HepG2 (cell line): Measurements from ENCODE around the gene CBL. TPM values are rescaled to one million over a fixed set of nuclear protein-coding genes. Genes with fewer than 3 reads are reported as not detected.

Experiments used
- AHR ChIP-seq: IDR thresholded peaks from 2 replicates; pipeline ENCODE4 v1.6.1; 2018; ENCODE audit warnings: missing genetic modification reagents, missing compliant biosample characterization
- DPF2 ChIP-seq: sonication (generic); formaldehyde crosslinking; IDR thresholded peaks from 2 replicates; pipeline ENCODE4 v1.4.0; 2020; ENCODE audit warnings: mild to moderate bottlenecking, low read depth, missing genetic modification reagents, borderline replicate concordance
- ELF1 ChIP-seq: sonication (generic); formaldehyde crosslinking; IDR thresholded peaks from 2 replicates; pipeline ENCODE4 v1.4.0; 2020; ENCODE audit warnings: missing genetic modification reagents
- JUND ChIP-seq: sonication (generic); formaldehyde crosslinking; IDR thresholded peaks from 2 replicates; pipeline ENCODE4 v1.8.0; 2022; ENCODE audit warnings: mild to moderate bottlenecking, missing genetic modification reagents
- KAT7 ChIP-seq: IDR thresholded peaks from 2 replicates; pipeline ENCODE4 v1.6.1; 2018; ENCODE audit warnings: borderline replicate concordance, missing compliant biosample characterization
- KDM3A ChIP-seq: IDR thresholded peaks from 2 replicates; pipeline ENCODE4 v1.6.1; 2018; ENCODE audit warnings: low read depth, missing compliant biosample characterization
- MAFK ChIP-seq, 2 experiments: IDR thresholded peaks in 1 of 2; conservative IDR thresholded peaks in 1 of 2; 2 replicates each; pipeline ENCODE4 v1.6.1; 2011; ENCODE audit warnings: improper control_type of control experiment in 2 of 2, low read length in 2 of 2
- NRL ChIP-seq: sonication (generic); formaldehyde crosslinking; IDR thresholded peaks from 2 replicates; pipeline ENCODE4 v1.5.0; 2020; ENCODE audit warnings: missing genetic modification reagents, mild to moderate bottlenecking, moderate library complexity, borderline replicate concordance
- POLR2A ChIP-seq, 2 experiments: IDR thresholded peaks; 2 replicates each; pipeline ENCODE4 v1.6.1; 2011; ENCODE audit warnings: low read depth in 2 of 2, low read length in 2 of 2, mild to moderate bottlenecking in 1 of 2, moderate library complexity in 1 of 2; ENCODE audit not compliant: insufficient read depth in 1 of 2
- SUZ12 ChIP-seq: fragments of 150-350 bp; IDR thresholded peaks from 2 replicates; pipeline ENCODE4 v1.6.1; 2014; ENCODE audit warnings: low read depth, low read length
- TBP ChIP-seq: sonication (generic); formaldehyde crosslinking; IDR thresholded peaks from 2 replicates; pipeline ENCODE4 v1.5.0; 2020; ENCODE audit warnings: missing genetic modification reagents
- TCF7L2 ChIP-seq: IDR thresholded peaks from 2 replicates; pipeline ENCODE4 v1.6.1; 2011; ENCODE audit warnings: mild to moderate bottlenecking, low read depth, low read length, moderate library complexity
- ZNF138 ChIP-seq: sonication (generic); formaldehyde crosslinking; IDR thresholded peaks from 2 replicates; pipeline ENCODE4 v1.5.0; 2020; ENCODE audit warnings: mild to moderate bottlenecking, low read depth, missing genetic modification reagents
- ZNF17 ChIP-seq: sonication (generic); formaldehyde crosslinking; IDR thresholded peaks from 2 replicates; pipeline ENCODE4 v1.5.0; 2020; ENCODE audit warnings: mild to moderate bottlenecking, missing genetic modification reagents
- ZNF20 ChIP-seq: sonication (generic); formaldehyde crosslinking; IDR thresholded peaks from 2 replicates; pipeline ENCODE4 v1.4.0; 2020; ENCODE audit warnings: mild to moderate bottlenecking, moderate library complexity, missing genetic modification reagents
- ZNF451 ChIP-seq: sonication (generic); formaldehyde crosslinking; IDR thresholded peaks from 2 replicates; pipeline ENCODE4 v1.5.0; 2020; ENCODE audit warnings: mild to moderate bottlenecking, missing genetic modification reagents
- polyA plus RNA-seq, 8 experiments: library from polyadenylated mRNA; depleted of rRNA in 3 of 8; stranded (reverse) in 7 of 8; unstranded in 1 of 8; fragments of >200 nt; fragmentation: Illumina TruSeq in 4 of 8; extraction: Trizol in 4 of 8; gene quantifications; 2 replicates each; pipeline versions ENCODE4 v1.2.1 to v1.2.3, GENCODE V29; 2011 to 2016; ENCODE audit warnings: low read depth in 4 of 8, missing spikeins in 1 of 8, mixed read lengths in 1 of 8; ENCODE audit not compliant: insufficient read depth in 1 of 8
- total RNA-seq, 5 experiments: library from RNA; depleted of rRNA; stranded (reverse); fragments of >200 nt; fragmentation: Illumina TruSeq; extraction: Trizol; gene quantifications; 2 replicates each; pipeline ENCODE4 v1.2.3, GENCODE V29; 2016; ENCODE audit warnings: low read depth in 1 of 5
- TF ChIP-seq, protein P1 (sequence below): sonication (generic); formaldehyde crosslinking; IDR thresholded peaks from 2 replicates; pipeline ENCODE4 v1.4.0; 2020; ENCODE audit warnings: missing genetic modification reagents, mild to moderate bottlenecking, borderline replicate concordance
- TF ChIP-seq, protein P2 (sequence below): sonication (generic); formaldehyde crosslinking; IDR thresholded peaks from 2 replicates; pipeline ENCODE4 v1.4.0; 2020; ENCODE audit warnings: missing genetic modification reagents
- TF ChIP-seq, protein P3 (sequence below): IDR thresholded peaks from 2 replicates; pipeline ENCODE4 v1.6.1; 2016; ENCODE audit warnings: missing biosample characterization, missing genetic modification reagents, low read depth
- TF ChIP-seq, protein P4 (sequence below): sonication (generic); formaldehyde crosslinking; IDR thresholded peaks from 2 replicates; pipeline ENCODE4 v1.5.0; 2020; ENCODE audit warnings: missing genetic modification reagents
- TF ChIP-seq, protein P5 (sequence below): sonication (generic); formaldehyde crosslinking; IDR thresholded peaks from 2 replicates; pipeline ENCODE4 v1.4.0; 2020; ENCODE audit warnings: missing genetic modification reagents
- TF ChIP-seq, protein P6 (sequence below): sonication (generic); formaldehyde crosslinking; IDR thresholded peaks from 2 replicates; pipeline ENCODE4 v1.4.0; 2020; ENCODE audit warnings: mild to moderate bottlenecking, missing genetic modification reagents

CBL gene
- total and polyA plus RNA-seq, 2 of the 13 experiments (the other 11 are each of a cell fraction or from before 2014, with no cell fraction given), result 6.6 to 7.4 TPM

DNA sequence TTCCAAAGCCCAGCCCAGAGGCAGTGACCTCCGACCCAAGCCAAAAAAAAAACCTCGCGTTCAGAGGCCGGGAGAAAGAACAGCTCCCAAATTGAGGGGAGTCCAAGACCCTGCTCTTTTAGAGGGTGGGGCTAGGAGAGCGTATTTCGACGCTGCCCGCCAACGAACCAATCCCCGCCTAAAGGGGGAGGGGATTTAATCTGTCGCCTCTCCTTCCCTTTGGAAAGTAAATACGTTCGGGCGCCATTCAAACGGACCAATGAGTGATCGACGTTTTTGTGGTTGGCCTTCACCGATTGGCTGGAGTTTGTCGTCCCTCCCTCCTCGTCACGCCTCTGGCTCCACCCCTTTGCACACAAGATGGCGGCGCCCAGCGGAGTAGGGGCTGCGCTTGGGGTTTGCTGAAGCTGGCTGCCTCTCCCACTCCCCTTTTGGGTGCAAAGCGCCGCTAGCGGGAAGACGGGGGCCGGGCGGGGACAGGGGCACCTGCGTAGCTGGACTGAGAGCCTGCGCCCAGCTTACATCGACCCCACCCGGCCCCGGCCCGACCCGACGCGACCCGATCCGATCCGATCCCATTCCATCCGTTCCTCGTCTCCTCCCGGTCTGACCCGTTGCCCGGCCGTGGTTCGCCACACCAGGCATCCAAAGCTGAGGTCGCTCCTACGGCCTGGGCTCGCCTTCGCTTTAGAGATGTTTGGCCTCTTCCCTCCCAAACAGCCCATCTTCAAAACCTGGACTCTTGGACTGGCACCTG lies 128.2 kb downstream of the CBL start, which contains the start of gene RNF26 (continued):
- TF ChIP-seq, protein P1, sequence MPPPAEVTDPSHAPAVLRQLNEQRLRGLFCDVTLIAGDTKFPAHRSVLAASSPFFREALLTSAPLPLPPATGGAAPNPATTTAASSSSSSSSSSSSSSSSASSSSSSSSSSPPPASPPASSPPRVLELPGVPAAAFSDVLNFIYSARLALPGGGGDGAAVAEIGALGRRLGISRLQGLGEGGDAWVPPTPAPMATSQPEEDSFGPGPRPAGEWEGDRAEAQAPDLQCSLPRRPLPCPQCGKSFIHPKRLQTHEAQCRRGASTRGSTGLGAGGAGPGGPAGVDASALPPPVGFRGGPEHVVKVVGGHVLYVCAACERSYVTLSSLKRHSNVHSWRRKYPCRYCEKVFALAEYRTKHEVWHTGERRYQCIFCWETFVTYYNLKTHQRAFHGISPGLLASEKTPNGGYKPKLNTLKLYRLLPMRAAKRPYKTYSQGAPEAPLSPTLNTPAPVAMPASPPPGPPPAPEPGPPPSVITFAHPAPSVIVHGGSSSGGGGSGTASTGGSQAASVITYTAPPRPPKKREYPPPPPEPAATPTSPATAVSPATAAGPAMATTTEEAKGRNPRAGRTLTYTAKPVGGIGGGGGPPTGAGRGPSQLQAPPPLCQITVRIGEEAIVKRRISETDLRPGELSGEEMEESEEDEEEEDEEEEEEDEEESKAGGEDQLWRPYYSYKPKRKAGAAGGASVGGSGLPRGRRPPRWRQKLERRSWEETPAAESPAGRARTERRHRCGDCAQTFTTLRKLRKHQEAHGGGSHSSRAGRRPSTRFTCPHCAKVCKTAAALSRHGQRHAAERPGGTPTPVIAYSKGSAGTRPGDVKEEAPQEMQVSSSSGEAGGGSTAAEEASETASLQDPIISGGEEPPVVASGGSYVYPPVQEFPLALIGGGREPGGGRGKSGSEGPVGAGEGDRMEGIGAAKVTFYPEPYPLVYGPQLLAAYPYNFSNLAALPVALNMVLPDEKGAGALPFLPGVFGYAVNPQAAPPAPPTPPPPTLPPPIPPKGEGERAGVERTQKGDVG (CRISPR knock-in tag), result no peak
- TF ChIP-seq ZNF451 (CRISPR knock-in tag), result no peak
- TF ChIP-seq KAT7 (CRISPR knock-in tag), result peak; percentile 62; the same call in 1 of the 2 replicates
- TF ChIP-seq POLR2A (IDR thresholded peaks at IDR 0.05; ENCODE audit: insufficient read depth in 1 of 2, low read depth in 2 of 2, low read length in 2 of 2), result peak; percentile 79 to 84
- TF ChIP-seq, protein P2, sequence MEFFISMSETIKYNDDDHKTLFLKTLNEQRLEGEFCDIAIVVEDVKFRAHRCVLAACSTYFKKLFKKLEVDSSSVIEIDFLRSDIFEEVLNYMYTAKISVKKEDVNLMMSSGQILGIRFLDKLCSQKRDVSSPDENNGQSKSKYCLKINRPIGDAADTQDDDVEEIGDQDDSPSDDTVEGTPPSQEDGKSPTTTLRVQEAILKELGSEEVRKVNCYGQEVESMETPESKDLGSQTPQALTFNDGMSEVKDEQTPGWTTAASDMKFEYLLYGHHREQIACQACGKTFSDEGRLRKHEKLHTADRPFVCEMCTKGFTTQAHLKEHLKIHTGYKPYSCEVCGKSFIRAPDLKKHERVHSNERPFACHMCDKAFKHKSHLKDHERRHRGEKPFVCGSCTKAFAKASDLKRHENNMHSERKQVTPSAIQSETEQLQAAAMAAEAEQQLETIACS (CRISPR knock-in tag), result no peak
- TF ChIP-seq, protein P3, sequence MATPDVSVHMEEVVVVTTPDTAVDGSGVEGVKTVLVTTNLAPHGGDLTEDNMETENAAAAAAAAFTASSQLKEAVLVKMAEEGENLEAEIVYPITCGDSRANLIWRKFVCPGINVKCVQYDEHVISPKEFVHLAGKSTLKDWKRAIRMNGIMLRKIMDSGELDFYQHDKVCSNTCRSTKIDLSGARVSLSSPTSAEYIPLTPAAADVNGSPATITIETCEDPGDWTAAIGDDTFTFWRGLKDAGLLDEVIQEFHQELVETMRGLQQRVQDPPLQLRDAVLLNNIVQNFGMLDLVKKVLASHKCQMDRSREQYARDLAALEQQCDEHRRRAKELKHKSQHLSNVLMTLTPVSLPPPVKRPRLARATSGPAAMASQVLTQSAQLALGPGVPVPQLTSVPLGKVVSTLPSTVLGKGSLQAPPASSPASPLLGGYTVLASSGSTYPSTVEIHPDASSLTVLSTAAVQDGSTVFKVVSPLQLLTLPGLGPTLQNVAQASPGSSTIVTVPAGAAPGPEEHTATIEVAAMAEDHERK (CRISPR knock-in tag), result no peak
- TF ChIP-seq AHR, result no peak
- TF ChIP-seq NRL (CRISPR knock-in tag), result no peak
- TF ChIP-seq, protein P4, sequence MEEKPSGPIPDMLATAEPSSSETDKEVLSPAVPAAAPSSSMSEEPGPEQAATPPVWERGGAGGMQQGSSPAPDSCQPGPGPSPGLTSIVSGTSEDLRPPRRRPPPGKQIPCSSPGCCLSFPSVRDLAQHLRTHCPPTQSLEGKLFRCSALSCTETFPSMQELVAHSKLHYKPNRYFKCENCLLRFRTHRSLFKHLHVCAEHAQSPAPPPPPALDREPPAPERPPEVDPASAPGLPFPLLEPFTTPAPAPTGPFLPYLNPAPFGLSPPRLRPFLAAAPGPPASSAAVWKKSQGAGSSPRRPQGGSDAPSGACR (CRISPR knock-in tag), result no peak
- no peak for TF ChIP-seq DPF2
- no peak for TF ChIP-seq SUZ12
- TF ChIP-seq ZNF138 (CRISPR knock-in tag), result no peak
- TF ChIP-seq ELF1 (CRISPR knock-in tag), result peak; percentile 54; the same call in 1 of the 2 replicates
- TF ChIP-seq ZNF17 (CRISPR knock-in tag), result no peak
- TF ChIP-seq, protein P5, sequence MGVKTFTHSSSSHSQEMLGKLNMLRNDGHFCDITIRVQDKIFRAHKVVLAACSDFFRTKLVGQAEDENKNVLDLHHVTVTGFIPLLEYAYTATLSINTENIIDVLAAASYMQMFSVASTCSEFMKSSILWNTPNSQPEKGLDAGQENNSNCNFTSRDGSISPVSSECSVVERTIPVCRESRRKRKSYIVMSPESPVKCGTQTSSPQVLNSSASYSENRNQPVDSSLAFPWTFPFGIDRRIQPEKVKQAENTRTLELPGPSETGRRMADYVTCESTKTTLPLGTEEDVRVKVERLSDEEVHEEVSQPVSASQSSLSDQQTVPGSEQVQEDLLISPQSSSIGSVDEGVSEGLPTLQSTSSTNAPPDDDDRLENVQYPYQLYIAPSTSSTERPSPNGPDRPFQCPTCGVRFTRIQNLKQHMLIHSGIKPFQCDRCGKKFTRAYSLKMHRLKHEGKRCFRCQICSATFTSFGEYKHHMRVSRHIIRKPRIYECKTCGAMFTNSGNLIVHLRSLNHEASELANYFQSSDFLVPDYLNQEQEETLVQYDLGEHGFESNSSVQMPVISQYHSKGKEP, result no peak
- no peak for TF ChIP-seq KDM3A
- TF ChIP-seq ZNF20, result no peak
- TF ChIP-seq JUND, result no peak
- TF ChIP-seq MAFK (conservative IDR thresholded peaks at IDR 0.05 in 1 of 2, IDR thresholded peaks at IDR 0.05 in 1 of 2; ENCODE audit: low read length in 2 of 2), result no peak
- no peak for TF ChIP-seq TCF7L2
- no peak for TF ChIP-seq TBP (CRISPR knock-in tag)
- TF ChIP-seq, protein P6, sequence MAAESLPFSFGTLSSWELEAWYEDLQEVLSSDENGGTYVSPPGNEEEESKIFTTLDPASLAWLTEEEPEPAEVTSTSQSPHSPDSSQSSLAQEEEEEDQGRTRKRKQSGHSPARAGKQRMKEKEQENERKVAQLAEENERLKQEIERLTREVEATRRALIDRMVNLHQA (CRISPR knock-in tag), result no peak
